ENCODE data around the gene SSR1. TPM values are rescaled to one million over a fixed set of nuclear protein-coding genes. Genes with fewer than 3 reads are reported as not detected.

The SSR1 gene
- total RNA-seq, 2 experiments from 2014 or later = 31.6 to 138 TPM

DNA sequence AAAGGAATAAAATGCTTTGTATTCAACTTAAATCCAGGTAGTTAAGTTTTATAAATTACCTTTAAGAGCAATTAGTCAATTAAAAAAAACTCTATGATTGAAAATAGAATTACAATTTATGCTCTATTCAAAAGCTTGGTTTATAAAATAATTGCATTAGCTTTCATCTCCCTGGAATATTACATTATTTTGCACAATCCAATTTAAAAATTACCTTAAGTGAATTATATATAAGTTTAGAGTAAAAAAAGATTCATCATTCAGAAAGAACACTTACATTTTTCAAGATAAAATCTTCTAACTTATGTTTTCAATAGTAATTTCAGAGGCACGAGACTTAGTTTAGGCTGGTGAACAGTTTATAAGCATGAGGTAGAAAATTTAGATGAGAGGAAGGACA, 14.9 kb downstream of the SSR1 start:
- Histone ChIP-seq H3K4me2 (ENCODE audit: low read length) (no peak overlapping the region), H2AFZ (ENCODE audit: low read length) (no peak overlapping the region), H3K79me2 (ENCODE audit: insufficient read depth, low read depth, low read length) (peaks cover 10% of the 10 kb centered on the region; the same call in 1 of the 2 replicates), H3K9me2 (ENCODE audit: insufficient read depth, low read length) (no peaks in the 10 kb centered on the region), H3K4me1 (ENCODE audit: insufficient read depth, low read length, poor library complexity, severe bottlenecking) (no peaks in the 10 kb centered on the region), H3K36me3 (ENCODE audit: insufficient read depth, low read length) (peaks cover 97% of the 10 kb centered on the region), H3K4me3 (ENCODE audit: low read depth, low read length, poor library complexity, severe bottlenecking) (no peak overlapping the region), H3K9me3 (ENCODE audit: low read length) (no peaks in the 10 kb centered on the region), H4K20me1 (ENCODE audit: insufficient read depth, low read length) (no peaks in the 10 kb centered on the region), H3K27ac (ENCODE audit: low read depth, low read length, poor library complexity, severe bottlenecking) (no peak overlapping the region)
- POLR2A ChIA-PET = interaction anchor here (0.6 to 2.5 kb wide), 3 partner anchors 7 to 118 kb away, joined by 3 to 9 read pairs (median 7); no protein-coding TSS in a partner anchor
- intact Hi-C loops (cut with micrococcal nuclease; ENCODE audit: unreplicated experiment) = no loop called here
- no peak for DNase-seq (ENCODE audit: low spot score)
- CTCF ChIA-PET (ENCODE audit: unreplicated experiment) = no interaction called here
- TF ChIP-seq EZH2phosphoT487 (IDR thresholded peaks at IDR 0.05; ENCODE audit: borderline replicate concordance, low read depth, low read length) = no peak
- TF ChIP-seq, protein P1, sequence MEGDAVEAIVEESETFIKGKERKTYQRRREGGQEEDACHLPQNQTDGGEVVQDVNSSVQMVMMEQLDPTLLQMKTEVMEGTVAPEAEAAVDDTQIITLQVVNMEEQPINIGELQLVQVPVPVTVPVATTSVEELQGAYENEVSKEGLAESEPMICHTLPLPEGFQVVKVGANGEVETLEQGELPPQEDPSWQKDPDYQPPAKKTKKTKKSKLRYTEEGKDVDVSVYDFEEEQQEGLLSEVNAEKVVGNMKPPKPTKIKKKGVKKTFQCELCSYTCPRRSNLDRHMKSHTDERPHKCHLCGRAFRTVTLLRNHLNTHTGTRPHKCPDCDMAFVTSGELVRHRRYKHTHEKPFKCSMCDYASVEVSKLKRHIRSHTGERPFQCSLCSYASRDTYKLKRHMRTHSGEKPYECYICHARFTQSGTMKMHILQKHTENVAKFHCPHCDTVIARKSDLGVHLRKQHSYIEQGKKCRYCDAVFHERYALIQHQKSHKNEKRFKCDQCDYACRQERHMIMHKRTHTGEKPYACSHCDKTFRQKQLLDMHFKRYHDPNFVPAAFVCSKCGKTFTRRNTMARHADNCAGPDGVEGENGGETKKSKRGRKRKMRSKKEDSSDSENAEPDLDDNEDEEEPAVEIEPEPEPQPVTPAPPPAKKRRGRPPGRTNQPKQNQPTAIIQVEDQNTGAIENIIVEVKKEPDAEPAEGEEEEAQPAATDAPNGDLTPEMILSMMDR (conservative IDR thresholded peaks at IDR 0.05; ENCODE audit: low read length) = no peak
- no TSS peak for BruUV-seq (replicated peaks)

DNA sequence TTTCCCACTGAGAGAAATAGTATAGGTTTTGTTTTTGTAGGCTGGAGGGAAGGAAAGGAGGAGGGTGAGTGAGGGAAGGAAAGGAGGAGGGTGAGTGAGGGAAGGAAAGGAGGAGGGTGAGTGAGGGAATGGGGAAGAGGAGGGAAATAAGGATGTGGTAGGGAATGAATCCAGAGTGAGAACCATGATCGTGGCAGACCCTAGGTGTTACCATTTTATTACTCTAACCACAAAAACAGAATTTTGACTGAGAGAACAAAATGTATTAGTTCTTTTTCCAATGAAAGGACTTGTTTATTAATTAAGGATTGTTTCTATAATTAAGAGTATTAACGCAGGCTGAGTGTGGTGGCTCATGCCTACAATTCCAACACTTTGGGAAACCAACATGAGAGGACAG, 16.4 kb downstream of the SSR1 start:
- TF ChIP-seq, protein P1 (conservative IDR thresholded peaks at IDR 0.05; ENCODE audit: low read length) = no peak
- TF ChIP-seq EZH2phosphoT487 (IDR thresholded peaks at IDR 0.05; ENCODE audit: borderline replicate concordance, low read depth, low read length) = no peak
- no TSS peak for BruUV-seq (replicated peaks)

DNA sequence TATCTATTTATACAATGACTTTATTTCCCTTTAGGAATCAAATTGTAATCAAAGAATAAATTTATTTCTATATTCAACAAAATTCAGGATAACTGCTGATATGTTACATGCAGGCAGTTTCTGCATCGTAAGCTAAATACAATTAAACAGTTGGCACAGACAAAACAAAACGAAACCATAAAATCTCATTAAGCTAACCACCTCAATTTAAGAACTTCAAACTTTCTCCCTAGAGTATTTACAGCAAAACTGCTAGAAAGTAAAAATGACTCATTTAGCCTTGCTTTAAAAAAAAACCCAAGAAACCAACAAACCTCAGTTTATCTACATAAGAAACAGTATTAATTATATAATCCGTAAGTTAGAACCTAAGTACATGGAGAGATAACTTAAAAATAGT, 17.1 kb downstream of the SSR1 start:
- no peak overlapping the region for H3K27ac ChIP-seq (ENCODE audit: low read depth, low read length, poor library complexity, severe bottlenecking)
- peaks cover 10% of the 10 kb centered on the region; the same call in 1 of the 2 replicates for H3K79me2 ChIP-seq (ENCODE audit: insufficient read depth, low read depth, low read length)
- H2AFZ ChIP-seq (ENCODE audit: low read length) = no peak overlapping the region
- H3K4me3 ChIP-seq (ENCODE audit: low read depth, low read length, poor library complexity, severe bottlenecking) = no peak overlapping the region
- POLR2A ChIA-PET = interaction anchor here (0.7 to 2.5 kb wide), 4 partner anchors 10 to 117 kb away, joined by 3 to 11 read pairs (median 6); no protein-coding TSS in a partner anchor
- H3K9me3 ChIP-seq (ENCODE audit: low read length) = no peaks in the 10 kb centered on the region
- peaks cover 96% of the 10 kb centered on the region for H3K36me3 ChIP-seq (ENCODE audit: insufficient read depth, low read length)
- CTCF ChIA-PET (ENCODE audit: unreplicated experiment) = no interaction called here
- no peaks in the 10 kb centered on the region for H3K4me1 ChIP-seq (ENCODE audit: insufficient read depth, low read length, poor library complexity, severe bottlenecking)
- H3K4me2 ChIP-seq (ENCODE audit: low read length) = no peak overlapping the region
- intact Hi-C loops (cut with micrococcal nuclease; ENCODE audit: unreplicated experiment) = loop anchor here (2.0 kb wide), 1 partner anchor 13 kb away; no protein-coding TSS in a partner anchor
- H3K9me2 ChIP-seq (ENCODE audit: insufficient read depth, low read length) = no peaks in the 10 kb centered on the region
- no peaks in the 10 kb centered on the region for H4K20me1 ChIP-seq (ENCODE audit: insufficient read depth, low read length)
- TF ChIP-seq EZH2phosphoT487 (IDR thresholded peaks at IDR 0.05; ENCODE audit: borderline replicate concordance, low read depth, low read length) = no peak
- TF ChIP-seq, protein P1 (conservative IDR thresholded peaks at IDR 0.05; ENCODE audit: low read length) = no peak
- TSS peak; percentile 2 for BruUV-seq (replicated peaks)
- no peak for DNase-seq (ENCODE audit: low spot score)

More for the DNA sequence above, 16.4 kb downstream of the SSR1 start:
- H3K4me1 ChIP-seq (ENCODE audit: insufficient read depth, low read length, poor library complexity, severe bottlenecking) = no peaks in the 10 kb centered on the region
- POLR2A ChIA-PET = interaction anchor here (0.7 to 2.5 kb wide), 6 partner anchors 9 to 117 kb away, joined by 3 to 11 read pairs (median 4); no protein-coding TSS in a partner anchor
- peaks cover 96% of the 10 kb centered on the region for H3K36me3 ChIP-seq (ENCODE audit: insufficient read depth, low read length)
- no peak overlapping the region for H2AFZ ChIP-seq (ENCODE audit: low read length)
- H3K4me3 ChIP-seq (ENCODE audit: low read depth, low read length, poor library complexity, severe bottlenecking) = no peak overlapping the region
- intact Hi-C loops (cut with micrococcal nuclease; ENCODE audit: unreplicated experiment) = no loop called here
- H4K20me1 ChIP-seq (ENCODE audit: insufficient read depth, low read length) = no peaks in the 10 kb centered on the region
- no peaks in the 10 kb centered on the region for H3K9me2 ChIP-seq (ENCODE audit: insufficient read depth, low read length)
- no peak for DNase-seq (ENCODE audit: low spot score)
- H3K4me2 ChIP-seq (ENCODE audit: low read length) = no peak overlapping the region
- CTCF ChIA-PET (ENCODE audit: unreplicated experiment) = no interaction called here
- peaks cover 10% of the 10 kb centered on the region; the same call in 1 of the 2 replicates for H3K79me2 ChIP-seq (ENCODE audit: insufficient read depth, low read depth, low read length)
- no peak overlapping the region for H3K27ac ChIP-seq (ENCODE audit: low read depth, low read length, poor library complexity, severe bottlenecking)
- no peaks in the 10 kb centered on the region for H3K9me3 ChIP-seq (ENCODE audit: low read length)

Measured in OCI-LY7 (cell line).